K562 (cell line): ENCODE measurements around the gene PREX1. TPM values are rescaled to one million over a fixed set of nuclear protein-coding genes. Genes with fewer than 3 reads are reported as not detected.

Experiments used
- ATAC-seq: fragments of 200-7000 bp; cut with Tn5 transposase; 3 replicates; pipeline ENCODE4 v1.9.1; 2020; ENCODE audit warnings: moderate library complexity
- BruUV-seq: library from RNA; stranded (reverse); fragments of 400-500 nt; replicated peaks from 2 replicates; lab custom pipeline; 2021; lab: Mats Ljungman, UMichigan
- CTCF ChIA-PET: fragments of 300-600 bp; formaldehyde crosslinking; extraction: SDS; loops from one replicate; lab custom pipeline; 2021; ENCODE audit warnings: low intra/inter-chr PET ratio; lab: Yijun Ruan, JAX
- POLR2A ChIA-PET: fragments of 300-600, 350-650 bp; sonication (Branson Sonifier 250); formaldehyde crosslinking; extraction: SDS; loops from one replicate; lab custom pipeline; 2021; ENCODE audit warnings: antibody characterized with exemption, inconsistent platforms; lab: Yijun Ruan, JAX
- DNase-seq, 4 experiments: peaks; one replicate each; pipeline versions ENCODE4 v3.0.0 to v3.0.0-alpha.2; 2011 to 2018; ENCODE audit warnings: low spot score in 3 of 4, mixed read lengths in 3 of 4; ENCODE audit errors: extremely low read depth in 1 of 4
- FAIRE-seq: peaks from 2 replicates; lab custom pipeline; 2011; peaks lifted over from hg19 to GRCh38; lab: Jason Lieb, UNC
- H2AFZ ChIP-seq: 2 replicates; pipeline ENCODE4 v1.6.0; 2011; ENCODE audit warnings: low read depth, low read length, control low read depth, inconsistent platforms
- H3K27ac ChIP-seq: fragments of 200-600 bp; 3 replicates; pipeline ENCODE4 v1.8.0; 2011; ENCODE audit warnings: low read depth, mild to moderate bottlenecking, control low read depth, inconsistent platforms, low read length, moderate library complexity, mixed read lengths; ENCODE audit errors: extremely low read depth
- H3K27me3 ChIP-seq, 2 experiments: fragments of 300-600 bp in 1 of 2; 2 replicates in 1 of 2; 3 replicates in 1 of 2; pipeline versions ENCODE4 v1.6.0 to v1.8.0; 2011; ENCODE audit warnings: inconsistent platforms in 2 of 2, low read length in 2 of 2, mild to moderate bottlenecking in 1 of 2, mixed read lengths in 1 of 2, moderate library complexity in 1 of 2; ENCODE audit not compliant: control insufficient read depth in 2 of 2, insufficient read depth in 2 of 2
- H3K36me3 ChIP-seq: fragments of 300-600 bp; 3 replicates; pipeline ENCODE4 v1.8.0; 2011; ENCODE audit warnings: mild to moderate bottlenecking, low read length, inconsistent platforms; ENCODE audit not compliant: control insufficient read depth, insufficient read depth
- H3K4me1 ChIP-seq, 2 experiments: fragments of 200-600 bp in 1 of 2; replicated peaks in 1 of 2; 2 replicates in 1 of 2; 3 replicates in 1 of 2; pipeline versions ENCODE4 v1.5.1 to v1.8.0; 2011; ENCODE audit warnings: inconsistent platforms in 2 of 2, low read length in 2 of 2, mild to moderate bottlenecking in 1 of 2, mixed read lengths in 1 of 2, moderate library complexity in 1 of 2; ENCODE audit not compliant: control insufficient read depth in 2 of 2, insufficient read depth in 2 of 2
- H3K4me2 ChIP-seq: 2 replicates; pipeline ENCODE4 v1.6.1; 2011; ENCODE audit warnings: low read length, control low read depth, inconsistent platforms, mixed read lengths; ENCODE audit not compliant: insufficient read depth
- H3K4me3 ChIP-seq: fragments of 200-600 bp; sonication (generic), shearing (Covaris generic); 2 replicates; pipeline ENCODE4 v1.5.1; 2016; ENCODE audit warnings: control low read depth, inconsistent platforms
- H3K79me2 ChIP-seq: fragments of 200-600 bp; 3 replicates; pipeline ENCODE4 v1.8.0; 2011; ENCODE audit warnings: low read length, inconsistent platforms; ENCODE audit not compliant: control insufficient read depth, insufficient read depth
- H3K9ac ChIP-seq, 2 experiments: 2 replicates each; pipeline versions ENCODE4 v1.6.0 to v1.6.1; 2011; ENCODE audit warnings: low read depth in 2 of 2, low read length in 2 of 2, control low read depth in 1 of 2, inconsistent platforms in 1 of 2, mild to moderate bottlenecking in 1 of 2, mixed read lengths in 1 of 2; ENCODE audit not compliant: insufficient read depth in 1 of 2
- H3K9me1 ChIP-seq: one replicate; pipeline ENCODE4 v1.6.0; 2011; ENCODE audit warnings: inconsistent platforms, mild to moderate bottlenecking, low read length, moderate library complexity; ENCODE audit not compliant: control insufficient read depth, insufficient read depth
- H3K9me3 ChIP-seq: replicated peaks from 2 replicates; pipeline ENCODE4 v1.5.1; 2011; ENCODE audit warnings: low read depth, low read length, inconsistent platforms; ENCODE audit not compliant: control insufficient read depth, insufficient read depth
- H4K20me1 ChIP-seq: replicated peaks from 2 replicates; pipeline ENCODE4 v1.6.1; 2011; ENCODE audit warnings: low read length, inconsistent platforms, mixed read lengths; ENCODE audit not compliant: control insufficient read depth, insufficient read depth
- BCOR ChIP-seq: fragments of 450-650 bp; IDR thresholded peaks from 2 replicates; pipeline ENCODE4 v1.6.1; 2016
- BHLHE40 ChIP-seq: IDR thresholded peaks from 2 replicates; pipeline ENCODE4 v1.6.1; 2011; ENCODE audit warnings: low read length, improper control_type of control experiment
- KDM1A ChIP-seq, 2 experiments: fragments of 450-650 bp; IDR thresholded peaks; 2 replicates each; pipeline ENCODE4 v1.6.1; 2016; ENCODE audit warnings: mild to moderate bottlenecking in 2 of 2
- THRA ChIP-seq: fragments of 450-650 bp; IDR thresholded peaks from 2 replicates; pipeline ENCODE4 v1.6.1; 2017; ENCODE audit warnings: mild to moderate bottlenecking, moderate library complexity
- ZBTB11 ChIP-seq, 3 experiments: fragments of 200-800 bp in 1 of 3; fragments of 250-450 bp in 1 of 3; fragments of 450-650 bp in 1 of 3; sonication (Bioruptor Pico) in 1 of 3; sonication (Bioruptor generic) in 1 of 3; formaldehyde crosslinking in 1 of 3; IDR thresholded peaks; 2 replicates each; pipeline versions ENCODE4 v1.6.1 to v1.8.0; 2016 to 2022; ENCODE audit warnings: mild to moderate bottlenecking in 2 of 3, missing genetic modification characterization in 2 of 3, missing compliant biosample characterization in 1 of 3, moderate library complexity in 1 of 3
- ZNF77 ChIP-seq: fragments of 250-450 bp; sonication (Bioruptor Pico); IDR thresholded peaks from 2 replicates; pipeline ENCODE4 v1.5.0; 2020
- WGBS: fragments of 100-300 bp; shearing (Covaris generic); methylation state at CpG from one replicate; pipeline ENCODE4 v1.1.6; 2016; ENCODE audit warnings: low coverage, mixed read lengths; ENCODE audit not compliant: insufficient coverage; ENCODE audit errors: missing lambda C conversion rate; 5-methylcytosine and 5-hydroxymethylcytosine counted together
- in situ Hi-C: fragments of 300-500 bp; cut with MboI; formaldehyde crosslinking; loops from 4 replicates; pipeline ENCODE4 v1.15.0; 2018; ENCODE audit warnings: inconsistent platforms, mixed read lengths
- intact Hi-C: fragments of 100-400 bp; cut with micrococcal nuclease; formaldehyde crosslinking; loops from 2 replicates; pipeline ENCODE4 v1.14.2; 2022
- polyA plus RNA-seq, 8 experiments: library from polyadenylated mRNA; depleted of rRNA in 4 of 8; stranded (reverse) in 5 of 8; unstranded in 3 of 8; fragments of >200 nt; fragmentation: Nextera tagmentation in 2 of 8; fragmentation: Illumina TruSeq in 1 of 8; extraction: Ambion mirVana in 2 of 8; extraction: Trizol in 1 of 8; gene quantifications; 2 replicates each; pipeline versions ENCODE4 v1.2.1 to v1.2.3, GENCODE V29; 2011 to 2014; ENCODE audit warnings: inconsistent platforms in 1 of 8, missing spikeins in 1 of 8
- total RNA-seq, 7 experiments: library from RNA; depleted of rRNA in 6 of 7; stranded (reverse); fragments of >200 nt in 6 of 7; fragmentation: Illumina TruSeq in 2 of 7; extraction: Trizol in 2 of 7; gene quantifications; 2 replicates each; pipeline versions ENCODE4 v1.2.1 to v1.2.3, GENCODE V29; 2011 to 2021; ENCODE audit warnings: low replicate concordance in 1 of 7

Gene PREX1
- total and polyA plus RNA-seq, 9 of the 15 experiments (the other 6 are each of a cell fraction or from before 2014, with no cell fraction given), result 0.37 to 10.4 (median 4.8) TPM

GRCh38 chr20:48626938-48627736 lies 200.7 kb downstream of the PREX1 start:
- 0 out of 3 replicates have a peak, but pooled peaks cover 2% of the 10 kb centered on the region for H3K36me3 ChIP-seq
- no TSS peak for BruUV-seq
- H3K27ac ChIP-seq, result no peak overlapping the region
- intact Hi-C loops (no loop called here), in situ Hi-C loops (no loop called here)
- H3K27me3 ChIP-seq, result no peaks in the 10 kb centered on the region
- TF ChIP-seq ZNF77 (CRISPR knock-in tag) (no peak), BHLHE40 (peak; percentile 13; the same call in 1 of the 2 replicates)
- no peak overlapping the region for H3K4me2 ChIP-seq
- H3K9me1 ChIP-seq, result no peaks in the 10 kb centered on the region
- H3K9me3 ChIP-seq, result no peaks in the 10 kb centered on the region
- H2AFZ ChIP-seq, result no peak overlapping the region
- peak overlapping the region in 1 of 2 experiments; percentile 17; a peak in 1 of 4 replicates for H3K9ac ChIP-seq
- no peaks in the 10 kb centered on the region for H3K79me2 ChIP-seq
- no peak for DNase-seq
- no peak overlapping the region for H3K4me3 ChIP-seq
- no peak for FAIRE-seq
- POLR2A ChIA-PET, result interaction anchor here (0.7 kb wide), 1 partner anchor 478 kb away, joined by 4 read pairs; no protein-coding TSS in a partner anchor
- H4K20me1 ChIP-seq, result 0 out of 2 replicates have a peak, but pooled peaks cover 3% of the 10 kb centered on the region
- CTCF ChIA-PET, result interaction anchor here (0.5 kb wide), 1 partner anchor 376 kb away, joined by 3 read pairs; no protein-coding TSS in a partner anchor
- ATAC-seq, result no peak
- peaks cover 0 to 20% of the 10 kb centered on the region in 2 experiments; a peak in 1 of 5 replicates for H3K4me1 ChIP-seq
- 57% methylated on average over 14 of the region's 18 CpGs for WGBS

GRCh38 chr20:48626226-48626937 lies 201.4 kb downstream of the PREX1 start:
- BruUV-seq, result no TSS peak
- Histone ChIP-seq H3K36me3 (0 out of 3 replicates have a peak, but pooled peaks cover 2% of the 10 kb centered on the region), H3K9ac (no peak overlapping the region), H3K9me3 (no peaks in the 10 kb centered on the region), H4K20me1 (0 out of 2 replicates have a peak, but pooled peaks cover 3% of the 10 kb centered on the region), H3K9me1 (no peaks in the 10 kb centered on the region), H3K4me1 (peaks cover 5 to 25% of the 10 kb centered on the region in 2 experiments; a peak in 3 of 5 replicates), H3K4me3 (no peak overlapping the region), H3K27me3 (no peaks in the 10 kb centered on the region), H2AFZ (no peak overlapping the region), H3K27ac (no peak overlapping the region), H3K79me2 (no peaks in the 10 kb centered on the region), H3K4me2 (no peak overlapping the region)
- intact Hi-C loops (no loop called here), in situ Hi-C loops (no loop called here)
- FAIRE-seq (no peak), DNase-seq (no peak), ATAC-seq (no peak)
- ChIA-PET CTCF (interaction anchor here (0.5 kb wide), 1 partner anchor 376 kb away, joined by 3 read pairs; no protein-coding TSS in a partner anchor), POLR2A (no interaction called here)
- WGBS, result 53% methylated on average over 23 of the region's 24 CpGs
- peak in 1 of 2 experiments; percentile 45; a peak in 1 of 4 replicates for TF ChIP-seq KDM1A (IDR thresholded peaks at IDR 0.05)
- no peak for TF ChIP-seq THRA
- peak; percentile 74 for TF ChIP-seq BCOR
- TF ChIP-seq ZBTB11 (CRISPR knock-in tag; IDR thresholded peaks at IDR 0.05), result peak in 1 of 3 experiments; percentile 52; a peak in 1 of 6 replicates
